ENCODE data around the gene CFAP45.

DNA sequence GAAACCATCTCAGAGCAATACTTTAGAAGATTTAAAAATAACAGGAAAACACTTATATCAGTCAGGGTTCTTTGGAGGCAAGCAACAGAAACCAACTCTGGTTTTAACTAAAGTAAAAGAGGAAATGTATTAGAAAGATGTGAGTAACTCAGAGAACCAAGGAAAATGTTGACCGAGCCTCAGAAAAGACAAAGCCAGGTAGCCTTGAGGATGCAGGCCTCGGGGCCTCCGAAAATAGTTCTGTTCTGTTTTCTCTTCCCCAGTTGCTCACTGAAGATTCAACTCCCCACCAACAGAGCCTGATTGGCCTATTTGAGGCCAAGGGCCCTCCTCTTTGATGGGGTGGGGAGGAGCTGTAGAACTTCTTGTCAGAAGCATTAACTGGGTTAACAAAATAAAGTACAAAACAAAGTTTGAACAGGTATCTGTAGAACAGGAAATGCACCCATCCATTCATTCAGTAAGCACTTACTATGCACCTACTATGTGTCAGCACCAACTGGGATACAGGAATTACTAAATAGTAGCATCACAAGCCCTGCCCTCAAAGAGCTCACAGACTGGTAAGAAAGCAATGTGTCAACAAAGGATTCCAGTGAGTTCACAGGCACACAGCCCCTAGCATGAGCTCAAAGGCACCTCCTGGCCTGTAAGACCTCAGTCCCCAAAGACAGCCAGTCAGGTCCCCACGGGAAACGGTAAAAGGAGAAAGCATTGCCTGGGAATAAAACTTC lies 60.7 kb downstream of the CFAP45 start:
- TF ChIP-seq, protein P1, sequence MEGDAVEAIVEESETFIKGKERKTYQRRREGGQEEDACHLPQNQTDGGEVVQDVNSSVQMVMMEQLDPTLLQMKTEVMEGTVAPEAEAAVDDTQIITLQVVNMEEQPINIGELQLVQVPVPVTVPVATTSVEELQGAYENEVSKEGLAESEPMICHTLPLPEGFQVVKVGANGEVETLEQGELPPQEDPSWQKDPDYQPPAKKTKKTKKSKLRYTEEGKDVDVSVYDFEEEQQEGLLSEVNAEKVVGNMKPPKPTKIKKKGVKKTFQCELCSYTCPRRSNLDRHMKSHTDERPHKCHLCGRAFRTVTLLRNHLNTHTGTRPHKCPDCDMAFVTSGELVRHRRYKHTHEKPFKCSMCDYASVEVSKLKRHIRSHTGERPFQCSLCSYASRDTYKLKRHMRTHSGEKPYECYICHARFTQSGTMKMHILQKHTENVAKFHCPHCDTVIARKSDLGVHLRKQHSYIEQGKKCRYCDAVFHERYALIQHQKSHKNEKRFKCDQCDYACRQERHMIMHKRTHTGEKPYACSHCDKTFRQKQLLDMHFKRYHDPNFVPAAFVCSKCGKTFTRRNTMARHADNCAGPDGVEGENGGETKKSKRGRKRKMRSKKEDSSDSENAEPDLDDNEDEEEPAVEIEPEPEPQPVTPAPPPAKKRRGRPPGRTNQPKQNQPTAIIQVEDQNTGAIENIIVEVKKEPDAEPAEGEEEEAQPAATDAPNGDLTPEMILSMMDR (IDR thresholded peaks at IDR 0.05) = no peak
- TF ChIP-seq EP300 (IDR thresholded peaks at IDR 0.05; ENCODE audit: low read depth) (no peak), POLR2A (IDR thresholded peaks at IDR 0.05) (no peak)
